ENCODE data around the gene CITED4. TPM values are rescaled to one million over a fixed set of nuclear protein-coding genes. Genes with fewer than 3 reads are reported as not detected.

CITED4 gene
- polyA plus RNA-seq = 10 to 100 TPM; 11.7 to 21.8 TPM

- Histone ChIP-seq H3K9me3 (ENCODE audit: control insufficient read depth in 2 of 2, insufficient read depth in 1 of 2, low read depth in 1 of 2, low read length in 1 of 2) (no peaks in the 10 kb centered on the region), H3K36me3 (ENCODE audit: control insufficient read depth in 2 of 2, insufficient read depth in 2 of 2, low read length in 1 of 2) (no peaks in the 10 kb centered on the region), H3K4me1 (ENCODE audit: control insufficient read depth in 2 of 2, insufficient read depth in 2 of 2, low read length in 1 of 2) (peaks cover 3 to 8% of the 10 kb centered on the region in 2 donors), H3K27me3 (ENCODE audit: control insufficient read depth in 1 of 2, insufficient read depth in 2 of 2, low read length in 2 of 2) (no peaks in the 10 kb centered on the region), H3K27ac (ENCODE audit: low read depth in 2 of 2, low read length in 1 of 2) (peak within 1 kb of the TSS; percentile 90 to 91), H3K4me3 (ENCODE audit: low read depth in 1 of 2, low read length in 2 of 2) (peak within 1 kb of the TSS; percentile 73 to 76)
- 2% methylated on average over 71 to 75 of the region's 75 CpGs for WGBS, 2 donors
Observed at GRCh38 chr1:40862008-40862863, at the start of gene CITED4. Gene CITED4 (minus strand): TSS chr1:40862363. CDS start chr1:40862127, 236 bp downstream.

- Histone ChIP-seq H3K9me3 (ENCODE audit: control insufficient read depth in 2 of 2, insufficient read depth in 1 of 2, low read depth in 1 of 2, low read length in 1 of 2) (no peaks in the 10 kb centered on the region), H3K4me3 (ENCODE audit: low read depth in 1 of 2, low read length in 2 of 2) (no peak overlapping the region), H3K4me1 (ENCODE audit: control insufficient read depth in 2 of 2, insufficient read depth in 2 of 2, low read length in 1 of 2) (no peaks in the 10 kb centered on the region), H3K36me3 (ENCODE audit: control insufficient read depth in 2 of 2, insufficient read depth in 2 of 2, low read length in 1 of 2) (no peaks in the 10 kb centered on the region), H3K27ac (ENCODE audit: low read depth in 2 of 2, low read length in 1 of 2) (no peak overlapping the region), H3K27me3 (ENCODE audit: control insufficient read depth in 1 of 2, insufficient read depth in 2 of 2, low read length in 2 of 2) (no peaks in the 10 kb centered on the region)
- WGBS, 2 donors = 85 to 87% methylated on average over 3 of the region's 3 CpGs
Observed at GRCh38 chr1:40911105-40911504, 48.9 kb upstream of the CITED4 start.

- Histone ChIP-seq H3K4me3 (ENCODE audit: low read depth in 1 of 2, low read length in 2 of 2) (no peak overlapping the region), H3K27ac (ENCODE audit: low read depth in 2 of 2, low read length in 1 of 2) (no peak overlapping the region)
- 94 to 95% methylated on average over 9 of the region's 9 CpGs for WGBS, 2 donors
Observed at GRCh38 chr1:40909281-40909680, 47.1 kb upstream of the CITED4 start.

GRCh38 chr1:40908350-40908749 is 46.2 kb upstream of the CITED4 start:
- Histone ChIP-seq H3K4me3 (ENCODE audit: low read depth in 1 of 2, low read length in 2 of 2) (no peak overlapping the region), H3K9me3 (ENCODE audit: control insufficient read depth in 2 of 2, insufficient read depth in 1 of 2, low read depth in 1 of 2, low read length in 1 of 2) (no peaks in the 10 kb centered on the region), H3K27me3 (ENCODE audit: control insufficient read depth in 1 of 2, insufficient read depth in 2 of 2, low read length in 2 of 2) (no peaks in the 10 kb centered on the region), H3K27ac (ENCODE audit: low read depth in 2 of 2, low read length in 1 of 2) (no peak overlapping the region), H3K4me1 (ENCODE audit: control insufficient read depth in 2 of 2, insufficient read depth in 2 of 2, low read length in 1 of 2) (no peaks in the 10 kb centered on the region), H3K36me3 (ENCODE audit: control insufficient read depth in 2 of 2, insufficient read depth in 2 of 2, low read length in 1 of 2) (no peaks in the 10 kb centered on the region)
- WGBS, 2 donors = 85 to 86% methylated on average over 6 of the region's 6 CpGs

More at GRCh38 chr1:40909281-40909680, 47.1 kb upstream of the CITED4 start:
- Histone ChIP-seq H3K36me3 (ENCODE audit: control insufficient read depth in 2 of 2, insufficient read depth in 2 of 2, low read length in 1 of 2) (no peaks in the 10 kb centered on the region), H3K27me3 (ENCODE audit: control insufficient read depth in 1 of 2, insufficient read depth in 2 of 2, low read length in 2 of 2) (no peaks in the 10 kb centered on the region), H3K9me3 (ENCODE audit: control insufficient read depth in 2 of 2, insufficient read depth in 1 of 2, low read depth in 1 of 2, low read length in 1 of 2) (no peaks in the 10 kb centered on the region), H3K4me1 (ENCODE audit: control insufficient read depth in 2 of 2, insufficient read depth in 2 of 2, low read length in 1 of 2) (no peaks in the 10 kb centered on the region)

- 88 to 95% methylated on average over 4 of the region's 4 CpGs for WGBS, 2 donors
Observed at GRCh38 chr1:40907899-40908298, 45.7 kb upstream of the CITED4 start.

GRCh38 chr1:40906781-40907400 is 44.7 kb upstream of the CITED4 start:
- peak overlapping the region in 1 of 2 donors; percentile 35 for H3K27ac ChIP-seq (ENCODE audit: low read depth in 2 of 2, low read length in 1 of 2)
- peaks cover 0 to 7% of the 10 kb centered on the region in 2 donors for H3K4me1 ChIP-seq (ENCODE audit: control insufficient read depth in 2 of 2, insufficient read depth in 2 of 2, low read length in 1 of 2)
- H3K9me3 ChIP-seq (ENCODE audit: control insufficient read depth in 2 of 2, insufficient read depth in 1 of 2, low read depth in 1 of 2, low read length in 1 of 2) = no peaks in the 10 kb centered on the region
- H3K27me3 ChIP-seq (ENCODE audit: control insufficient read depth in 1 of 2, insufficient read depth in 2 of 2, low read length in 2 of 2) = no peaks in the 10 kb centered on the region
- H3K36me3 ChIP-seq (ENCODE audit: control insufficient read depth in 2 of 2, insufficient read depth in 2 of 2, low read length in 1 of 2) = no peaks in the 10 kb centered on the region
- no peak overlapping the region for H3K4me3 ChIP-seq (ENCODE audit: low read depth in 1 of 2, low read length in 2 of 2)
- WGBS, 2 donors = 67 to 75% methylated on average over 3 of the region's 3 CpGs

More at GRCh38 chr1:40907899-40908298, 45.7 kb upstream of the CITED4 start:
- H3K27me3 ChIP-seq (ENCODE audit: control insufficient read depth in 1 of 2, insufficient read depth in 2 of 2, low read length in 2 of 2) = no peaks in the 10 kb centered on the region
- H3K9me3 ChIP-seq (ENCODE audit: control insufficient read depth in 2 of 2, insufficient read depth in 1 of 2, low read depth in 1 of 2, low read length in 1 of 2) = no peaks in the 10 kb centered on the region
- H3K4me1 ChIP-seq (ENCODE audit: control insufficient read depth in 2 of 2, insufficient read depth in 2 of 2, low read length in 1 of 2) = no peaks in the 10 kb centered on the region
- H3K36me3 ChIP-seq (ENCODE audit: control insufficient read depth in 2 of 2, insufficient read depth in 2 of 2, low read length in 1 of 2) = no peaks in the 10 kb centered on the region
- no peak overlapping the region for H3K4me3 ChIP-seq (ENCODE audit: low read depth in 1 of 2, low read length in 2 of 2)
- H3K27ac ChIP-seq (ENCODE audit: low read depth in 2 of 2, low read length in 1 of 2) = no peak overlapping the region

- H3K9me3 ChIP-seq (ENCODE audit: control insufficient read depth in 2 of 2, insufficient read depth in 1 of 2, low read depth in 1 of 2, low read length in 1 of 2) = no peaks in the 10 kb centered on the region
- 85 to 92% methylated on average over 4 of the region's 4 CpGs for WGBS, 2 donors
- H3K36me3 ChIP-seq (ENCODE audit: control insufficient read depth in 2 of 2, insufficient read depth in 2 of 2, low read length in 1 of 2) = no peaks in the 10 kb centered on the region
- H3K4me3 ChIP-seq (ENCODE audit: low read depth in 1 of 2, low read length in 2 of 2) = no peak overlapping the region
- no peaks in the 10 kb centered on the region for H3K27me3 ChIP-seq (ENCODE audit: control insufficient read depth in 1 of 2, insufficient read depth in 2 of 2, low read length in 2 of 2)
- H3K27ac ChIP-seq (ENCODE audit: low read depth in 2 of 2, low read length in 1 of 2) = no peak overlapping the region
- H3K4me1 ChIP-seq (ENCODE audit: control insufficient read depth in 2 of 2, insufficient read depth in 2 of 2, low read length in 1 of 2) = peaks cover 0 to 9% of the 10 kb centered on the region in 2 donors
Observed at GRCh38 chr1:40905061-40905460, 42.9 kb upstream of the CITED4 start.

GRCh38 chr1:40903106-40903505 is 40.9 kb upstream of the CITED4 start:
- Histone ChIP-seq H3K27me3 (ENCODE audit: control insufficient read depth in 1 of 2, insufficient read depth in 2 of 2, low read length in 2 of 2) (no peaks in the 10 kb centered on the region), H3K9me3 (ENCODE audit: control insufficient read depth in 2 of 2, insufficient read depth in 1 of 2, low read depth in 1 of 2, low read length in 1 of 2) (no peaks in the 10 kb centered on the region), H3K27ac (ENCODE audit: low read depth in 2 of 2, low read length in 1 of 2) (no peak overlapping the region), H3K4me1 (ENCODE audit: control insufficient read depth in 2 of 2, insufficient read depth in 2 of 2, low read length in 1 of 2) (peaks cover 0 to 17% of the 10 kb centered on the region in 2 donors), H3K36me3 (ENCODE audit: control insufficient read depth in 2 of 2, insufficient read depth in 2 of 2, low read length in 1 of 2) (no peaks in the 10 kb centered on the region), H3K4me3 (ENCODE audit: low read depth in 1 of 2, low read length in 2 of 2) (no peak overlapping the region)
- 84 to 93% methylated on average over 1 of the region's 1 CpG for WGBS, 2 donors

- Histone ChIP-seq H3K9me3 (ENCODE audit: control insufficient read depth in 2 of 2, insufficient read depth in 1 of 2, low read depth in 1 of 2, low read length in 1 of 2) (no peaks in the 10 kb centered on the region), H3K36me3 (ENCODE audit: control insufficient read depth in 2 of 2, insufficient read depth in 2 of 2, low read length in 1 of 2) (no peaks in the 10 kb centered on the region), H3K27ac (ENCODE audit: low read depth in 2 of 2, low read length in 1 of 2) (peak overlapping the region; percentile 44 to 86), H3K4me3 (ENCODE audit: low read depth in 1 of 2, low read length in 2 of 2) (no peak overlapping the region), H3K4me1 (ENCODE audit: control insufficient read depth in 2 of 2, insufficient read depth in 2 of 2, low read length in 1 of 2) (peaks cover 0 to 17% of the 10 kb centered on the region in 2 donors), H3K27me3 (ENCODE audit: control insufficient read depth in 1 of 2, insufficient read depth in 2 of 2, low read length in 2 of 2) (no peaks in the 10 kb centered on the region)
- WGBS, 2 donors = 63 to 71% methylated on average over 18 of the region's 18 CpGs
Observed at GRCh38 chr1:40901886-40902852, 40.0 kb upstream of the CITED4 start.

Measured in esophagus (tissue), 2 donors.